ENCODE results near the gene CATSPER1. TPM values are rescaled to one million over a fixed set of nuclear protein-coding genes. Genes with fewer than 3 reads are reported as not detected.

The CATSPER1 gene
- total RNA-seq, 1 donor from 2014 or later, result 3.6 TPM

- H3K9me3 ChIP-seq, result no peaks in the 10 kb centered on the region
- no peak for TF ChIP-seq CTCF (IDR thresholded peaks at IDR 0.05)
- H3K4me3 ChIP-seq, result no peak overlapping the region
- ATAC-seq (no peak), DNase-seq (no peak)
- H3K27me3 ChIP-seq (ENCODE audit: low read depth), result peaks cover 4% of the 10 kb centered on the region
- intact Hi-C loops (cut with DNase I), result no loop called here
- H3K4me1 ChIP-seq, result no peaks in the 10 kb centered on the region
- no peaks in the 10 kb centered on the region for H3K36me3 ChIP-seq
- no peak overlapping the region for H3K27ac ChIP-seq
These were observed 16.1 kb upstream of the CATSPER1 start for GRCh38 chr11:66042227-66042995.

GRCh38 chr11:66039765-66040164 is 13.5 kb upstream of the CATSPER1 start:
- intact Hi-C loops (cut with DNase I), result no loop called here
- H3K9me3 ChIP-seq, result no peaks in the 10 kb centered on the region
- H3K4me3 ChIP-seq, result no peak overlapping the region
- no peaks in the 10 kb centered on the region for H3K4me1 ChIP-seq
- H3K36me3 ChIP-seq, result no peaks in the 10 kb centered on the region
- TF ChIP-seq CTCF (IDR thresholded peaks at IDR 0.05), result no peak
- DNase-seq, result no peak
- H3K27me3 ChIP-seq (ENCODE audit: low read depth), result no peaks in the 10 kb centered on the region
- H3K27ac ChIP-seq, result no peak overlapping the region
- ATAC-seq, result no peak

GRCh38 chr11:66037327-66037726 is 11.0 kb upstream of the CATSPER1 start:
- no peaks in the 10 kb centered on the region for H3K27me3 ChIP-seq (ENCODE audit: low read depth)

GRCh38 chr11:66036334-66036710 is 10.0 kb upstream of the CATSPER1 start:
- Histone ChIP-seq H3K4me1 (no peaks in the 10 kb centered on the region), H3K27me3 (ENCODE audit: low read depth) (no peaks in the 10 kb centered on the region), H3K36me3 (no peaks in the 10 kb centered on the region), H3K27ac (no peak overlapping the region), H3K4me3 (no peak overlapping the region), H3K9me3 (no peaks in the 10 kb centered on the region)
- intact Hi-C loops (cut with DNase I), result no loop called here
- no peak for TF ChIP-seq CTCF (IDR thresholded peaks at IDR 0.05)
- no peak for ATAC-seq
- no peak for DNase-seq

More at GRCh38 chr11:66037327-66037726, 11.0 kb upstream of the CATSPER1 start:
- intact Hi-C loops (cut with DNase I), result no loop called here
- Histone ChIP-seq H3K4me3 (no peak overlapping the region), H3K4me1 (no peaks in the 10 kb centered on the region), H3K27ac (no peak overlapping the region), H3K9me3 (no peaks in the 10 kb centered on the region), H3K36me3 (no peaks in the 10 kb centered on the region)
- DNase-seq (no peak), ATAC-seq (no peak)
- no peak for TF ChIP-seq CTCF (IDR thresholded peaks at IDR 0.05)

GRCh38 chr11:66035653-66036333 is 9.5 kb upstream of the CATSPER1 start:
- DNase-seq (no peak), ATAC-seq (no peak)
- H3K9me3 ChIP-seq, result no peaks in the 10 kb centered on the region
- intact Hi-C loops (cut with DNase I), result no loop called here
- no peaks in the 10 kb centered on the region for H3K36me3 ChIP-seq
- no peak for TF ChIP-seq CTCF (IDR thresholded peaks at IDR 0.05)
- no peaks in the 10 kb centered on the region for H3K27me3 ChIP-seq (ENCODE audit: low read depth)
- no peak overlapping the region for H3K4me3 ChIP-seq
- H3K4me1 ChIP-seq, result no peaks in the 10 kb centered on the region
- no peak overlapping the region for H3K27ac ChIP-seq

Measured in lower lobe of right lung (tissue), 2 donors.